Forelimb muscle (tissue), 1 donor: ENCODE data around the gene PLEKHM2. TPM values are rescaled to one million over a fixed set of nuclear protein-coding genes. Genes with fewer than 3 reads are reported as not detected.
"Not testable (repeated sequence)": the region's sequence is repeated elsewhere in the genome, so short reads cannot be mapped to it uniquely, and the experiment has no call there.

Experiments
- DNase-seq: peaks from one replicate; pipeline ENCODE4 v3.0.0-alpha.2; 2013; ENCODE audit warnings: low read depth
- polyA plus RNA-seq: library from polyadenylated mRNA; unstranded; fragments of 120-200 nt; gene quantifications from one replicate; pipeline ENCODE4 v1.2.1, GENCODE V29; 2013; ENCODE audit not compliant: insufficient read length

PLEKHM2 gene
- polyA plus RNA-seq, 1 donor = 51.5 TPM

- DNase-seq = no peak
Observed at GRCh38 chr1:15676688-15677661, 7.1 kb upstream of the PLEKHM2 start.

GRCh38 chr1:15678578-15678977 is 5.5 kb upstream of the PLEKHM2 start:
- DNase-seq = no peak

- DNase-seq = no peak
Observed at GRCh38 chr1:15680131-15680530, 4.0 kb upstream of the PLEKHM2 start.

GRCh38 chr1:15680561-15681348 is 3.4 kb upstream of the PLEKHM2 start:
- DNase-seq = no peak

- no peak for DNase-seq
Observed at GRCh38 chr1:15681349-15682292, 2.5 kb upstream of the PLEKHM2 start.

GRCh38 chr1:15682936-15683341 is 1.2 kb upstream of the PLEKHM2 start:
- DNase-seq = no peak

GRCh38 chr1:15683345-15684039 is 628 bp upstream of the PLEKHM2 start:
- DNase-seq = no peak

GRCh38 chr1:15684468-15685291 is 560 bp downstream of the PLEKHM2 start:
- no peak for DNase-seq

- DNase-seq = no peak
Observed at GRCh38 chr1:15685820-15686219, 1.7 kb downstream of the PLEKHM2 start.

GRCh38 chr1:15687446-15687845 is 3.3 kb downstream of the PLEKHM2 start:
- DNase-seq = no peak

GRCh38 chr1:15690317-15690716 is 6.2 kb downstream of the PLEKHM2 start:
- DNase-seq = no peak

GRCh38 chr1:15691434-15692032 is 7.4 kb downstream of the PLEKHM2 start:
- DNase-seq = no peak

- DNase-seq = no peak
Observed at GRCh38 chr1:15692121-15692682, 8.1 kb downstream of the PLEKHM2 start.

GRCh38 chr1:15693371-15693770 is 9.3 kb downstream of the PLEKHM2 start:
- DNase-seq = no peak

GRCh38 chr1:15696956-15697521 is 12.9 kb downstream of the PLEKHM2 start:
- no peak for DNase-seq

GRCh38 chr1:15698201-15698600 is 14.1 kb downstream of the PLEKHM2 start:
- no peak for DNase-seq

GRCh38 chr1:15699321-15699720 is 15.2 kb downstream of the PLEKHM2 start:
- not testable (repeated sequence) for DNase-seq

- no peak for DNase-seq
Observed at GRCh38 chr1:15700508-15700907, 16.4 kb downstream of the PLEKHM2 start.

GRCh38 chr1:15701784-15702183 is 17.7 kb downstream of the PLEKHM2 start:
- DNase-seq = no peak
